Thyroid gland (tissue), 4 donors: ENCODE data around the gene TMEM175. TPM values are rescaled to one million over a fixed set of nuclear protein-coding genes. Genes with fewer than 3 reads are reported as not detected.
"Not testable (repeated sequence)": the region's sequence is repeated elsewhere in the genome, so short reads cannot be mapped to it uniquely, and the experiment has no call there.

Experiments used
- DNase-seq, 2 donors: peaks; one replicate each; pipeline ENCODE4 v3.0.0-alpha.2; 2019
- H3K27ac ChIP-seq, 3 donors: fragments of 200-600 bp; sonication (generic); 1 replicate in 2 of 3; 2 replicates in 1 of 3; pipeline ENCODE4 v1.5.1; 2016 to 2019; ENCODE audit warnings: mild to moderate bottlenecking in 1 of 3, moderate library complexity in 1 of 3
- H3K27me3 ChIP-seq: fragments of 200-600 bp; sonication (generic); one replicate; pipeline ENCODE4 v1.5.1; 2019
- H3K36me3 ChIP-seq, 2 donors: fragments of 200-600 bp; sonication (generic); one replicate each; pipeline ENCODE4 v1.5.1; 2016 to 2019
- H3K4me1 ChIP-seq, 2 donors: fragments of 200-600 bp; sonication (generic); one replicate each; pipeline ENCODE4 v1.5.1; 2017 to 2019
- H3K4me3 ChIP-seq, 3 donors: fragments of 200-600 bp; sonication (generic); replicated peaks in 1 of 3; 1 replicate in 2 of 3; 2 replicates in 1 of 3; pipeline ENCODE4 v1.5.1; 2016; ENCODE audit warnings: mild to moderate bottlenecking in 1 of 3
- H3K9me3 ChIP-seq: fragments of 200-600 bp; sonication (generic); one replicate; pipeline ENCODE4 v1.5.1; 2017
- POLR2A ChIP-seq, 2 donors: fragments of 450-650 bp; IDR thresholded peaks; one replicate each; pipeline ENCODE4 v1.6.1; 2017; ENCODE audit warnings: antibody characterized with exemption in 2 of 2, mild to moderate bottlenecking in 2 of 2, moderate library complexity in 1 of 2
- WGBS, 2 donors: methylation state at CpG; one replicate each; pipeline ENCODE4 v1.1.5; 2017; 5-methylcytosine and 5-hydroxymethylcytosine counted together
- intact Hi-C: fragments of 100-400 bp; cut with DNase I; formaldehyde crosslinking; loops from one replicate; pipeline ENCODE4 v1.15.1; 2023
- total RNA-seq, 4 donors: library from RNA; depleted of rRNA; stranded (reverse); fragments of >200 nt; gene quantifications; one replicate each; pipeline ENCODE4 v1.2.3, GENCODE V29; 2016
- TF ChIP-seq, protein P1 (sequence below), 6 experiments: fragments of 200-600 bp in 3 of 6; fragments of 450-650 bp in 3 of 6; sonication (generic) in 3 of 6; IDR thresholded peaks; one replicate each; pipeline ENCODE4 v1.5.1; 2016 to 2019; ENCODE audit warnings: antibody characterized with exemption in 6 of 6, mild to moderate bottlenecking in 2 of 6, inconsistent platforms in 1 of 6, moderate library complexity in 1 of 6

TMEM175 gene
- total RNA-seq, 4 donors from 2014 or later: 33.6 to 63.9 (median 40.4) TPM

DNA sequence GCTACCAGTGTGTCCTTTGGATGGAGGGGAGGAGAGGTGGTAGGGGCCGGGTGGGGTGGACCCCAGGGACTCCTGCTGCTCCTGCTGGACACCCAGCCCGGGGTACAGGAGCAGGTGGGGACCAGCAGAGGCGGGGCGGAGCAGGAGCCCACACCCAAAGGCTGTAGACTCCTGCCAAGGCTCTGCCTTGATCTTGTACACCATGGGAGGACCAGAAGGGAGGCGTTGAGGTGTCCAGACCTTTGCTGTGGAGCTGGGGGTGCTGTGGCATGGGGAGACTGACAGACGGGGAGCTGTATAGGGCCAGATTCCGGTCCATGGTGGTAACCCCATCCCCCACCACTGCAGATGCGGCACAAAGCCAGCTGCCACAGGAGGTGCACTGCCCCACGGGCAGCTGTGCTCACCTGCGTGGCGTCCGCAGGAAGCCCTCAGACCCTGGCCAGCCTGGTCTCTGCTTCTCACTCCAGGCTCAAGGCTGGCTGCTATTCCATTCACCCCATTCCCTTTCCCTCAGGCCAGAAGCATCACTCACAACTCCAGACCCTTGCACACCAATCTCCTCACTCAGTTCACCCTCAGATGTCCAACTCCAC, 65.9 kb downstream of the TMEM175 start:
- 36 to 45% methylated on average over 7 to 9 of the region's 12 CpGs for WGBS, 2 donors
- Histone ChIP-seq H3K36me3 (no peaks in the 10 kb centered on the region), H3K9me3 (no peaks in the 10 kb centered on the region), H3K27ac (no peak overlapping the region), H3K4me3 (no peak overlapping the region), H3K27me3 (peaks cover 15% of the 10 kb centered on the region), H3K4me1 (peaks cover 10 to 32% of the 10 kb centered on the region in 2 donors)
- no peak for DNase-seq
- intact Hi-C loops: no loop called here
- TF ChIP-seq, protein P1, sequence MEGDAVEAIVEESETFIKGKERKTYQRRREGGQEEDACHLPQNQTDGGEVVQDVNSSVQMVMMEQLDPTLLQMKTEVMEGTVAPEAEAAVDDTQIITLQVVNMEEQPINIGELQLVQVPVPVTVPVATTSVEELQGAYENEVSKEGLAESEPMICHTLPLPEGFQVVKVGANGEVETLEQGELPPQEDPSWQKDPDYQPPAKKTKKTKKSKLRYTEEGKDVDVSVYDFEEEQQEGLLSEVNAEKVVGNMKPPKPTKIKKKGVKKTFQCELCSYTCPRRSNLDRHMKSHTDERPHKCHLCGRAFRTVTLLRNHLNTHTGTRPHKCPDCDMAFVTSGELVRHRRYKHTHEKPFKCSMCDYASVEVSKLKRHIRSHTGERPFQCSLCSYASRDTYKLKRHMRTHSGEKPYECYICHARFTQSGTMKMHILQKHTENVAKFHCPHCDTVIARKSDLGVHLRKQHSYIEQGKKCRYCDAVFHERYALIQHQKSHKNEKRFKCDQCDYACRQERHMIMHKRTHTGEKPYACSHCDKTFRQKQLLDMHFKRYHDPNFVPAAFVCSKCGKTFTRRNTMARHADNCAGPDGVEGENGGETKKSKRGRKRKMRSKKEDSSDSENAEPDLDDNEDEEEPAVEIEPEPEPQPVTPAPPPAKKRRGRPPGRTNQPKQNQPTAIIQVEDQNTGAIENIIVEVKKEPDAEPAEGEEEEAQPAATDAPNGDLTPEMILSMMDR (IDR thresholded peaks at IDR 0.05): no peak

DNA sequence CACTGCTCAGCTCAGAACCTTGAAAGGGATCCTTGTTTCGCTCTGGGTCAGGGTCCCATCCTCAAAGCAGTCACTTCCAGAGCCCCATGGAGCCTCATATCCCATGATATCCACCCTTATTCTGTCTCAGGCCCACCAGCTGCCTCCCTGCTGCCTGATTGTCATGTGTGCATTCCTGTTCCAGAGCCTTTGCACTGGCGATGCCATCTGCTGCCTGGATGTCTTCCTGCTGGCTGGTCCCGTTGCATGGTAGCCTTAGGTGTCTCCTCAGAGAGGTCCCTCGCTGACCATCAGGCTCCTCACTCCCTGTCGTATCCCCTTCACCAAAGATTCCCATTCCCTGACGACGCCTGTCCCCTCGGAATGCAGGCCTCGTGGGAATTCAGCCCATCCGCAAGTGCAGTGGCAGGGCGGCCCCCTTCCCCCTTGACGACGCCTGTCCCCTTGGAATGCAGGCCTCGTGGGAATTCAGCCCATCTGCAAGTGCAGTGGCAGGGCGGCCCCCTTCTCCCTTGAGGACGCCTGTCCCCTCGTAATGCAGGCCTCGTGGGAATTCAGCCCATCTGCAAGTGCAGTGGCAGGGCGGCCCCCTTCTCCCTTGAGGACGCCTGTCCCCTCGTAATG, 67.1 kb downstream of the TMEM175 start:
- DNase-seq, H3K4me3 ChIP-seq, H3K36me3 ChIP-seq, H3K9me3 ChIP-seq, H3K27ac ChIP-seq, intact Hi-C loops: not testable (repeated sequence)
- WGBS, 2 donors: 56 to 57% methylated on average over 13 to 16 of the region's 21 CpGs
- peaks cover 10 to 38% of the 10 kb centered on the region in 2 donors for H3K4me1 ChIP-seq
- H3K27me3 ChIP-seq: peaks cover 25% of the 10 kb centered on the region

DNA sequence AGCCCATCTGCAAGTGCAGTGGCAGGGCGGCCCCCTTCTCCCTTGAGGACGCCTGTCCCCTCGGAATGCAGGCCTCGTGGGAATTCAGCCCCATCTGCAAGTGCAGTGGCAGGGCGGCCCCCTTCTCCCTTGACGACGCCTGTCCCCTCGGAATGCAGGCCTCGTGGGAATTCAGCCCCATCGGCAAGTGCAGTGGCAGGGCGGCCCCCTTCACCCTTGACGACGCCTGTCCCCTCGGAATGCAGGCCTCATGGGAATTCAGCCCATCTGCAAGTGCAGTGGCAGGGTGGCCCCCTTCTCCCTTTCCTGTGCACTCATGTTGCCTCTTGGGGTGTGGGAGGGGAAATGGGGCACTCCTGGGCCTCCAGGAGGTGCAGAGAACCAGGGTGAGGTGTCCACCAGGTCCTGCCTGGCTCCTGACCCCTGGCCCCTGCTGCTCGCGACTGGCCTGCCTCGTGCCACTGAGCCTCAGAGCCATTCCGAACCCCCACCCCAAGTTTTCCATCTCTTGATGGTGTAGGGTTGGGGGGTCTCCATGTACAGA, 67.7 kb downstream of the TMEM175 start:
- Histone ChIP-seq H3K9me3 (no peaks in the 10 kb centered on the region), H3K4me1 (peaks cover 10 to 38% of the 10 kb centered on the region in 2 donors), H3K36me3 (no peaks in the 10 kb centered on the region), H3K27me3 (peaks cover 25% of the 10 kb centered on the region), H3K4me3 (no peak overlapping the region), H3K27ac (no peak overlapping the region)
- DNase-seq: no peak
- WGBS, 2 donors: 51 to 57% methylated on average over 7 to 9 of the region's 18 CpGs
- intact Hi-C loops: no loop called here
- no peak for TF ChIP-seq POLR2A (IDR thresholded peaks at IDR 0.05)
- TF ChIP-seq, protein P1 (IDR thresholded peaks at IDR 0.05): no peak

DNA sequence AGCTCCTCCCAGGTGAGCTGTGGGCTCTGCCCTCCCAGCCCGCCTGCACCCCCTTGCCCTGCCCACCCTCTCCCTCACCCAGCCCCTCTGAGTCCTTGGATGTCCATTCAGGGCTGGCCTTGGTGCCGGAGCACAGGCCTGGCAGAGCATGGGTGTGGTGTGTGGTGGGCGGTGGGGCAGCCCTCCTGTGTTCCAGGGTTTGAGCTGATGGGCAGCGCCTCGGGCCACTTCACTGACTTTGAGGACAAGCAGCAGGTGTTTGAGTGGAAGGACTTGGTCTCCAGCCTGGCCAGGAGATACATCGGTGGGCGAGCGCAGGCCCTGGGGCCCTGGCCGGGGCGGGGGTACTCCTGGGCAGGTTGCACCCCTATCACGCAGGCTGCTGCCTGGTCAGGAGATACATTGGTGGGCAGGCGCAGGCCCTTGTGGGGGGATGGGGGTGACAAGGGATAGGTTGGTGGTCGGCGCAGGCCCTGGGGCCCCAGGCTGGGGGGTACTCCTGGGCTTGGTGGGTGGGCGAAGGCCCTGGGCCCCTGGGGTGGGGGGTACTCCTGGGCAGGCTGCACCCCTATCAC, 68.5 kb downstream of the TMEM175 start:
- Histone ChIP-seq H3K4me3 (no peak overlapping the region), H3K9me3 (no peaks in the 10 kb centered on the region), H3K4me1 (peaks cover 10 to 38% of the 10 kb centered on the region in 2 donors), H3K27ac (no peak overlapping the region), H3K27me3 (peaks cover 25% of the 10 kb centered on the region), H3K36me3 (no peaks in the 10 kb centered on the region)
- no peak for DNase-seq
- 50 to 74% methylated on average over 4 to 9 of the region's 15 CpGs for WGBS, 2 donors
- TF ChIP-seq, protein P1 (IDR thresholded peaks at IDR 0.05): no peak
- no peak for TF ChIP-seq POLR2A (IDR thresholded peaks at IDR 0.05)
- intact Hi-C loops: no loop called here

DNA sequence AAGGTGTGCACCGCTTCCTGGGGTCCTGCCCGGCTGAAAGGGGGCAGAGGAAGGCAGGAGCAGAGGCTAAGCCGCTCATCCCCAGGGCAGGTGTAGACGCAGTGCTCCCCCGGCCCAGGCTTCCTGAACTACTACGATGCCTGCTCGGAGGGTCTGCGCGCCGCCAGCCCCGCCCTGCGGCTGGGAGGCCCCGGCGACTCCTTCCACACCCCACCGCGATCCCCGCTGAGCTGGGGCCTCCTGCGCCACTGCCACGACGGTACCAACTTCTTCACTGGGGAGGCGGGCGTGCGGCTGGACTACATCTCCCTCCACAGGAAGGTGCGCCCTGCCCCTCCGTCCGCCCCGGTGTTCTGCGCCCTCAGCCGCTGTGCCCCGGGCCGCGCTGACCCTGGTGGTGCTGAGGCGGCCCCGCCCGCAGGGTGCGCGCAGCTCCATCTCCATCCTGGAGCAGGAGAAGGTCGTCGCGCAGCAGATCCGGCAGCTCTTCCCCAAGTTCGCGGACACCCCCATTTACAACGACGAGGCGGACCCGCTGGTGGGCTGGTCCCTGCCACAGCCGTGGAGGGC, 69.4 kb downstream of the TMEM175 start:
- Histone ChIP-seq H3K27ac (no peak overlapping the region), H3K9me3 (no peaks in the 10 kb centered on the region), H3K36me3 (no peaks in the 10 kb centered on the region), H3K4me1 (peaks cover 10 to 37% of the 10 kb centered on the region in 2 donors), H3K4me3 (no peak overlapping the region), H3K27me3 (peaks cover 25% of the 10 kb centered on the region)
- 0 to 16% methylated on average over 4 to 29 of the region's 48 CpGs for WGBS, 2 donors
- intact Hi-C loops: no loop called here
- DNase-seq: no peak
- no peak for TF ChIP-seq POLR2A (IDR thresholded peaks at IDR 0.05)
- TF ChIP-seq, protein P1 (IDR thresholded peaks at IDR 0.05): no peak
